Hepatocyte (in vitro differentiated cells): ENCODE results near the gene PRAC1.

Experiments
- CTCF ChIP-seq: fragments of 200-600 bp; sonication (generic); IDR thresholded peaks from 2 replicates; pipeline ENCODE4 v1.5.1; 2016; ENCODE audit warnings: antibody characterized with exemption, mild to moderate bottlenecking; ENCODE audit not compliant: poor library complexity
- EZH2 ChIP-seq: fragments of 200-600 bp; sonication (generic); IDR thresholded peaks from 2 replicates; pipeline ENCODE4 v1.6.1; 2016; ENCODE audit warnings: antibody characterized with exemption, mild to moderate bottlenecking, borderline replicate concordance

- TF ChIP-seq CTCF (no peak), EZH2 (no peak)
Observed at GRCh38 chr17:48719642-48720265, 2.6 kb downstream of the PRAC1 start.
